K562 (cell line): Measurements from ENCODE around the gene TRRAP. TPM values are rescaled to one million over a fixed set of nuclear protein-coding genes. Genes with fewer than 3 reads are reported as not detected.

Experiments used
- ATAC-seq: fragments of 200-7000 bp; cut with Tn5 transposase; 3 replicates; pipeline ENCODE4 v1.9.1; 2020; ENCODE audit warnings: moderate library complexity
- BruUV-seq: library from RNA; stranded (reverse); fragments of 400-500 nt; replicated peaks from 2 replicates; lab custom pipeline; 2021; lab: Mats Ljungman, UMichigan
- CTCF ChIA-PET: fragments of 300-600 bp; formaldehyde crosslinking; extraction: SDS; loops from one replicate; lab custom pipeline; 2021; ENCODE audit warnings: low intra/inter-chr PET ratio; lab: Yijun Ruan, JAX
- POLR2A ChIA-PET: fragments of 300-600, 350-650 bp; sonication (Branson Sonifier 250); formaldehyde crosslinking; extraction: SDS; loops from one replicate; lab custom pipeline; 2021; ENCODE audit warnings: antibody characterized with exemption, inconsistent platforms; lab: Yijun Ruan, JAX
- DNase-seq, 4 experiments: peaks; one replicate each; pipeline versions ENCODE4 v3.0.0 to v3.0.0-alpha.2; 2011 to 2018; ENCODE audit warnings: low spot score in 3 of 4, mixed read lengths in 3 of 4; ENCODE audit errors: extremely low read depth in 1 of 4
- FAIRE-seq: peaks from 2 replicates; lab custom pipeline; 2011; peaks lifted over from hg19 to GRCh38; lab: Jason Lieb, UNC
- H2AFZ ChIP-seq: 2 replicates; pipeline ENCODE4 v1.6.0; 2011; ENCODE audit warnings: low read depth, low read length, control low read depth, inconsistent platforms
- H3K27ac ChIP-seq: fragments of 200-600 bp; 3 replicates; pipeline ENCODE4 v1.8.0; 2011; ENCODE audit warnings: low read depth, mild to moderate bottlenecking, control low read depth, inconsistent platforms, low read length, moderate library complexity, mixed read lengths; ENCODE audit errors: extremely low read depth
- H3K27me3 ChIP-seq, 2 experiments: fragments of 300-600 bp in 1 of 2; 2 replicates in 1 of 2; 3 replicates in 1 of 2; pipeline versions ENCODE4 v1.6.0 to v1.8.0; 2011; ENCODE audit warnings: inconsistent platforms in 2 of 2, low read length in 2 of 2, mild to moderate bottlenecking in 1 of 2, mixed read lengths in 1 of 2, moderate library complexity in 1 of 2; ENCODE audit not compliant: control insufficient read depth in 2 of 2, insufficient read depth in 2 of 2
- H3K36me3 ChIP-seq: fragments of 300-600 bp; 3 replicates; pipeline ENCODE4 v1.8.0; 2011; ENCODE audit warnings: mild to moderate bottlenecking, low read length, inconsistent platforms; ENCODE audit not compliant: control insufficient read depth, insufficient read depth
- H3K4me1 ChIP-seq, 2 experiments: fragments of 200-600 bp in 1 of 2; replicated peaks in 1 of 2; 2 replicates in 1 of 2; 3 replicates in 1 of 2; pipeline versions ENCODE4 v1.5.1 to v1.8.0; 2011; ENCODE audit warnings: inconsistent platforms in 2 of 2, low read length in 2 of 2, mild to moderate bottlenecking in 1 of 2, mixed read lengths in 1 of 2, moderate library complexity in 1 of 2; ENCODE audit not compliant: control insufficient read depth in 2 of 2, insufficient read depth in 2 of 2
- H3K4me2 ChIP-seq: 2 replicates; pipeline ENCODE4 v1.6.1; 2011; ENCODE audit warnings: low read length, control low read depth, inconsistent platforms, mixed read lengths; ENCODE audit not compliant: insufficient read depth
- H3K4me3 ChIP-seq: fragments of 200-600 bp; sonication (generic), shearing (Covaris generic); 2 replicates; pipeline ENCODE4 v1.5.1; 2016; ENCODE audit warnings: control low read depth, inconsistent platforms
- H3K79me2 ChIP-seq: fragments of 200-600 bp; 3 replicates; pipeline ENCODE4 v1.8.0; 2011; ENCODE audit warnings: low read length, inconsistent platforms; ENCODE audit not compliant: control insufficient read depth, insufficient read depth
- H3K9ac ChIP-seq, 2 experiments: 2 replicates each; pipeline versions ENCODE4 v1.6.0 to v1.6.1; 2011; ENCODE audit warnings: low read depth in 2 of 2, low read length in 2 of 2, control low read depth in 1 of 2, inconsistent platforms in 1 of 2, mild to moderate bottlenecking in 1 of 2, mixed read lengths in 1 of 2; ENCODE audit not compliant: insufficient read depth in 1 of 2
- H3K9me1 ChIP-seq: one replicate; pipeline ENCODE4 v1.6.0; 2011; ENCODE audit warnings: inconsistent platforms, mild to moderate bottlenecking, low read length, moderate library complexity; ENCODE audit not compliant: control insufficient read depth, insufficient read depth
- H3K9me3 ChIP-seq: replicated peaks from 2 replicates; pipeline ENCODE4 v1.5.1; 2011; ENCODE audit warnings: low read depth, low read length, inconsistent platforms; ENCODE audit not compliant: control insufficient read depth, insufficient read depth
- H4K20me1 ChIP-seq: replicated peaks from 2 replicates; pipeline ENCODE4 v1.6.1; 2011; ENCODE audit warnings: low read length, inconsistent platforms, mixed read lengths; ENCODE audit not compliant: control insufficient read depth, insufficient read depth
- POLR2G ChIP-seq: fragments of 200-400 bp; formaldehyde crosslinking; IDR thresholded peaks from 2 replicates; pipeline ENCODE4 v1.6.1; 2017; ENCODE audit warnings: low read depth, mild to moderate bottlenecking, antibody characterized with exemption, low read length, moderate library complexity
- SREBF1 ChIP-seq: fragments of 150-350 bp; IDR thresholded peaks from 2 replicates; pipeline ENCODE4 v1.6.1; 2014; ENCODE audit warnings: antibody characterized with exemption, low read depth, low read length, borderline replicate concordance
- ZNF197 ChIP-seq: fragments of 200-800 bp; sonication (Bioruptor generic); IDR thresholded peaks from 2 replicates; pipeline ENCODE4 v1.6.1; 2016; ENCODE audit warnings: low read depth, missing genetic modification characterization, missing compliant biosample characterization
- ZNF212 ChIP-seq: fragments of 450-650 bp; formaldehyde crosslinking; IDR thresholded peaks from 2 replicates; pipeline ENCODE4 v1.4.0; 2020; ENCODE audit warnings: mild to moderate bottlenecking
- WGBS: fragments of 100-300 bp; shearing (Covaris generic); methylation state at CpG from one replicate; pipeline ENCODE4 v1.1.6; 2016; ENCODE audit warnings: low coverage, mixed read lengths; ENCODE audit not compliant: insufficient coverage; ENCODE audit errors: missing lambda C conversion rate; 5-methylcytosine and 5-hydroxymethylcytosine counted together
- in situ Hi-C: fragments of 300-500 bp; cut with MboI; formaldehyde crosslinking; loops from 4 replicates; pipeline ENCODE4 v1.15.0; 2018; ENCODE audit warnings: inconsistent platforms, mixed read lengths
- intact Hi-C: fragments of 100-400 bp; cut with micrococcal nuclease; formaldehyde crosslinking; loops from 2 replicates; pipeline ENCODE4 v1.14.2; 2022
- polyA plus RNA-seq, 8 experiments: library from polyadenylated mRNA; depleted of rRNA in 4 of 8; stranded (reverse) in 5 of 8; unstranded in 3 of 8; fragments of >200 nt; fragmentation: Nextera tagmentation in 2 of 8; fragmentation: Illumina TruSeq in 1 of 8; extraction: Ambion mirVana in 2 of 8; extraction: Trizol in 1 of 8; gene quantifications; 2 replicates each; pipeline versions ENCODE4 v1.2.1 to v1.2.3, GENCODE V29; 2011 to 2014; ENCODE audit warnings: inconsistent platforms in 1 of 8, missing spikeins in 1 of 8
- total RNA-seq, 7 experiments: library from RNA; depleted of rRNA in 6 of 7; stranded (reverse); fragments of >200 nt in 6 of 7; fragmentation: Illumina TruSeq in 2 of 7; extraction: Trizol in 2 of 7; gene quantifications; 2 replicates each; pipeline versions ENCODE4 v1.2.1 to v1.2.3, GENCODE V29; 2011 to 2021; ENCODE audit warnings: low replicate concordance in 1 of 7

Gene TRRAP
- total and polyA plus RNA-seq, 9 of the 15 experiments (the other 6 are each of a cell fraction or from before 2014, with no cell fraction given) = 1.3 to 47.2 (median 9.7) TPM

- CTCF ChIA-PET = no interaction called here
- no peak for DNase-seq
- H3K36me3 ChIP-seq = peaks cover 95% of the 10 kb centered on the region
These were observed 156.8 kb downstream of the TRRAP start for GRCh38 chr7:99034932-99035722.

More at GRCh38 chr7:99034932-99035722, 156.8 kb downstream of the TRRAP start:
- Histone ChIP-seq H4K20me1 (0 out of 2 replicates have a peak, but pooled peaks cover 1% of the 10 kb centered on the region), H2AFZ (no peak overlapping the region), H3K4me3 (no peak overlapping the region), H3K4me2 (no peak overlapping the region)
- BruUV-seq = no TSS peak
- no peak for TF ChIP-seq ZNF212 (CRISPR knock-in tag)
- TF ChIP-seq ZNF197 (CRISPR knock-in tag) = no peak
- peak; percentile 40; the same call in 1 of the 2 replicates for TF ChIP-seq POLR2G
- TF ChIP-seq SREBF1 = no peak
- TF ChIP-seq, all 486 proteins: peak for 1
- in situ Hi-C loops (no loop called here), intact Hi-C loops (no loop called here)
- Histone ChIP-seq H3K9me1 (no peaks in the 10 kb centered on the region), H3K27ac (no peak overlapping the region), H3K27me3 (no peaks in the 10 kb centered on the region), H3K9me3 (no peaks in the 10 kb centered on the region), H3K79me2 (no peaks in the 10 kb centered on the region), H3K4me1 (no peaks in the 10 kb centered on the region; a peak in 1 of 5 replicates), H3K9ac (no peak overlapping the region; a peak in 1 of 4 replicates)
- ATAC-seq (no peak), FAIRE-seq (no peak)
- POLR2A ChIA-PET = interaction anchor here (0.6 to 1.3 kb wide), 2 partner anchors 9 to 235 kb away, joined by 3 read pairs; no protein-coding TSS in a partner anchor
- 92% methylated on average over 30 of the region's 30 CpGs for WGBS
